K562 (cell line): ENCODE results near the gene CFAP221. TPM values are rescaled to one million over a fixed set of nuclear protein-coding genes. Genes with fewer than 3 reads are reported as not detected.

Experiments used
- CEBPG ChIP-seq, 3 experiments: fragments of 200-800 bp in 1 of 3; sonication (Bioruptor generic) in 1 of 3; sonication (generic) in 1 of 3; formaldehyde crosslinking in 1 of 3; IDR thresholded peaks in 2 of 3; conservative IDR thresholded peaks in 1 of 3; 2 replicates each; pipeline versions ENCODE4 v1.6.1 to v1.8.0; 2016 to 2022; ENCODE audit warnings: missing compliant biosample characterization in 2 of 3, missing genetic modification characterization in 2 of 3, mild to moderate bottlenecking in 1 of 3, missing genetic modification reagents in 1 of 3
- FOXJ3 ChIP-seq: sonication (generic); formaldehyde crosslinking; IDR thresholded peaks from 2 replicates; pipeline ENCODE4 v1.4.0; 2020; ENCODE audit warnings: mild to moderate bottlenecking, missing genetic modification reagents
- GATAD2B ChIP-seq: fragments of 450-650 bp; IDR thresholded peaks from 2 replicates; pipeline ENCODE4 v1.6.1; 2017; ENCODE audit warnings: mild to moderate bottlenecking, borderline replicate concordance
- NBN ChIP-seq: fragments of 450-650 bp; IDR thresholded peaks from 2 replicates; pipeline ENCODE4 v1.6.1; 2016; ENCODE audit warnings: low read depth, mild to moderate bottlenecking
- NFIC ChIP-seq: fragments of 450-650 bp; IDR thresholded peaks from 2 replicates; pipeline ENCODE4 v1.6.1; 2017; ENCODE audit warnings: mild to moderate bottlenecking, inconsistent platforms
- NRF1 ChIP-seq, 2 experiments: fragments of 450-650 bp; IDR thresholded peaks in 1 of 2; conservative IDR thresholded peaks in 1 of 2; 2 replicates each; pipeline ENCODE4 v1.6.1; 2014; ENCODE audit warnings: mild to moderate bottlenecking in 2 of 2
- RFX5 ChIP-seq: IDR thresholded peaks from 2 replicates; pipeline ENCODE4 v1.6.1; 2011; ENCODE audit warnings: low read depth, mild to moderate bottlenecking, improper control_type of control experiment, low read length
- ZNF217 ChIP-seq: sonication (generic); formaldehyde crosslinking; IDR thresholded peaks from 2 replicates; pipeline ENCODE4 v1.8.0; 2022; ENCODE audit warnings: mild to moderate bottlenecking, missing genetic modification reagents
- ZNF699 ChIP-seq: fragments of 250-450 bp; sonication (Bioruptor Pico); IDR thresholded peaks from 2 replicates; pipeline ENCODE4 v1.8.0; 2021; ENCODE audit warnings: mild to moderate bottlenecking, moderate library complexity; ENCODE audit not compliant: insufficient replicate concordance
- ZSCAN29 ChIP-seq: fragments of 450-650 bp; IDR thresholded peaks from 2 replicates; pipeline ENCODE4 v1.6.1; 2017
- polyA plus RNA-seq, 8 experiments: library from polyadenylated mRNA; depleted of rRNA in 4 of 8; stranded (reverse) in 5 of 8; unstranded in 3 of 8; fragments of >200 nt; fragmentation: Nextera tagmentation in 2 of 8; fragmentation: Illumina TruSeq in 1 of 8; extraction: Ambion mirVana in 2 of 8; extraction: Trizol in 1 of 8; gene quantifications; 2 replicates each; pipeline versions ENCODE4 v1.2.1 to v1.2.3, GENCODE V29; 2011 to 2014; ENCODE audit warnings: inconsistent platforms in 1 of 8, missing spikeins in 1 of 8
- total RNA-seq, 7 experiments: library from RNA; depleted of rRNA in 6 of 7; stranded (reverse); fragments of >200 nt in 6 of 7; fragmentation: Illumina TruSeq in 2 of 7; extraction: Trizol in 2 of 7; gene quantifications; 2 replicates each; pipeline versions ENCODE4 v1.2.1 to v1.2.3, GENCODE V29; 2011 to 2021; ENCODE audit warnings: low replicate concordance in 1 of 7
- TF ChIP-seq, protein P1 (sequence below), 2 experiments: fragments of 450-650 bp in 1 of 2; sonication (generic) in 1 of 2; formaldehyde crosslinking; conservative IDR thresholded peaks; 2 replicates each; pipeline versions ENCODE4 v1.4.0 to v1.8.1; 2020 to 2022; ENCODE audit warnings: mild to moderate bottlenecking in 1 of 2, missing genetic modification reagents in 1 of 2
- TF ChIP-seq, protein P2 (sequence below): fragments of 450-650 bp; IDR thresholded peaks from 2 replicates; pipeline ENCODE4 v1.6.1; 2016
- TF ChIP-seq, protein P3 (sequence below): sonication (generic); formaldehyde crosslinking; IDR thresholded peaks from 2 replicates; pipeline ENCODE4 v1.8.0; 2022; ENCODE audit warnings: missing genetic modification reagents, mild to moderate bottlenecking, borderline replicate concordance

The CFAP221 gene
- total and polyA plus RNA-seq, 9 of the 15 experiments (the other 6 are each of a cell fraction or from before 2014, with no cell fraction given) = 0.09 to 1.4 (median 0.65) TPM

DNA sequence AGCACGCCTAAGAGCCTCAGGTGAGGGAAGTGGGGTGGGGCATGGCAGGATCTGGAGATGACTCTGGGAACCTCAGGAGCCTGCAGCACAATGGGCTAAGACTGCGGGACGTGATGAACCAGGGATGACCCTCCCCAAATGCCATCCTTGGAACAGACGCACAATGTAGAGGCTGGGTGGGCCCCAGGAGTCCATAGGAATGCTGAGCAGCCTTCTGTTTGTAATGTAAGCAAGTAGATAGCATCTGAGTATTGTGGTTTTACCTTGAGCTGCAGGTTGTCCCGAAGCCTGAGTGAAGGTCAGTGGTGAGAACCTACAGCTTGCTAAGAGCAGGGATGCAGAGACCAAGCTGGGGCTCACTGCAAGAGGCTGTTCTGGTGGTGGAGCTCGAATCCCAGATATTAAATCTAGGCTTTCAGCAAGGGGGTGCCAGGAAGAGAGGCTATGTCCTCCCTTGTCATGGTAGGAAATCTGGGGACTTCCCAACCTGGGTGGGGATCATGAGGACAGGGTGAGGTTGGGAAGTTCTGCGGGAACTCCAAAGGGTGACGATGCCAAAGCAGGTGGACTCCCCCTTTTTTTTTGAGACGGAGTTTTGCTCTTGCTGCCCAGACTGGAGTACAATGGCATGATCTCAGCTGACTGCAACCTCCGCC is 25.7 kb upstream of the CFAP221 start (continued):
- TF ChIP-seq ZNF699 (CRISPR knock-in tag) = no peak
- TF ChIP-seq CEBPG (CRISPR knock-in tag; IDR thresholded peaks at IDR 0.05) = no peak
- no peak for TF ChIP-seq CEBPG (tag; conservative IDR thresholded peaks at IDR 0.05 in 1 of 2, IDR thresholded peaks at IDR 0.05 in 1 of 2)
- no peak for TF ChIP-seq NRF1 (conservative IDR thresholded peaks at IDR 0.05 in 1 of 2, IDR thresholded peaks at IDR 0.05 in 1 of 2)
- no peak for TF ChIP-seq ZNF217 (CRISPR knock-in tag)
- TF ChIP-seq NBN = no peak
- TF ChIP-seq, protein P1, sequence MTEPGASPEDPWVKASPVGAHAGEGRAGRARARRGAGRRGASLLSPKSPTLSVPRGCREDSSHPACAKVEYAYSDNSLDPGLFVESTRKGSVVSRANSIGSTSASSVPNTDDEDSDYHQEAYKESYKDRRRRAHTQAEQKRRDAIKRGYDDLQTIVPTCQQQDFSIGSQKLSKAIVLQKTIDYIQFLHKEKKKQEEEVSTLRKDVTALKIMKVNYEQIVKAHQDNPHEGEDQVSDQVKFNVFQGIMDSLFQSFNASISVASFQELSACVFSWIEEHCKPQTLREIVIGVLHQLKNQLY (CRISPR knock-in tag; conservative IDR thresholded peaks at IDR 0.05) = no peak
- no peak for TF ChIP-seq FOXJ3 (CRISPR knock-in tag)
- no peak for TF ChIP-seq ZSCAN29
- TF ChIP-seq, protein P2, sequence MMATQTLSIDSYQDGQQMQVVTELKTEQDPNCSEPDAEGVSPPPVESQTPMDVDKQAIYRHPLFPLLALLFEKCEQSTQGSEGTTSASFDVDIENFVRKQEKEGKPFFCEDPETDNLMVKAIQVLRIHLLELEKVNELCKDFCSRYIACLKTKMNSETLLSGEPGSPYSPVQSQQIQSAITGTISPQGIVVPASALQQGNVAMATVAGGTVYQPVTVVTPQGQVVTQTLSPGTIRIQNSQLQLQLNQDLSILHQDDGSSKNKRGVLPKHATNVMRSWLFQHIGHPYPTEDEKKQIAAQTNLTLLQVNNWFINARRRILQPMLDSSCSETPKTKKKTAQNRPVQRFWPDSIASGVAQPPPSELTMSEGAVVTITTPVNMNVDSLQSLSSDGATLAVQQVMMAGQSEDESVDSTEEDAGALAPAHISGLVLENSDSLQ = no peak
- no peak for TF ChIP-seq GATAD2B
- TF ChIP-seq, protein P3, sequence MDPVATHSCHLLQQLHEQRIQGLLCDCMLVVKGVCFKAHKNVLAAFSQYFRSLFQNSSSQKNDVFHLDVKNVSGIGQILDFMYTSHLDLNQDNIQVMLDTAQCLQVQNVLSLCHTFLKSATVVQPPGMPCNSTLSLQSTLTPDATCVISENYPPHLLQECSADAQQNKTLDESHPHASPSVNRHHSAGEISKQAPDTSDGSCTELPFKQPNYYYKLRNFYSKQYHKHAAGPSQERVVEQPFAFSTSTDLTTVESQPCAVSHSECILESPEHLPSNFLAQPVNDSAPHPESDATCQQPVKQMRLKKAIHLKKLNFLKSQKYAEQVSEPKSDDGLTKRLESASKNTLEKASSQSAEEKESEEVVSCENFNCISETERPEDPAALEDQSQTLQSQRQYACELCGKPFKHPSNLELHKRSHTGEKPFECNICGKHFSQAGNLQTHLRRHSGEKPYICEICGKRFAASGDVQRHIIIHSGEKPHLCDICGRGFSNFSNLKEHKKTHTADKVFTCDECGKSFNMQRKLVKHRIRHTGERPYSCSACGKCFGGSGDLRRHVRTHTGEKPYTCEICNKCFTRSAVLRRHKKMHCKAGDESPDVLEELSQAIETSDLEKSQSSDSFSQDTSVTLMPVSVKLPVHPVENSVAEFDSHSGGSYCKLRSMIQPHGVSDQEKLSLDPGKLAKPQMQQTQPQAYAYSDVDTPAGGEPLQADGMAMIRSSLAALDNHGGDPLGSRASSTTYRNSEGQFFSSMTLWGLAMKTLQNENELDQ (CRISPR knock-in tag) = no peak
- no peak for TF ChIP-seq NFIC
- no peak for TF ChIP-seq RFX5
- TF ChIP-seq, all 486 proteins: peak for 0
